Hepatocyte (in vitro differentiated cells): Measurements from ENCODE around the gene USP17L10.
"Not testable (repeated sequence)": the region's sequence is repeated elsewhere in the genome, so short reads cannot be mapped to it uniquely, and the experiment has no call there.

Experiments
- EZH2phosphoT487 ChIP-seq: fragments of 200-600 bp; sonication (generic); IDR thresholded peaks from one replicate; pipeline ENCODE4 v1.6.1; 2018; ENCODE audit warnings: antibody characterized with exemption, mild to moderate bottlenecking, low read depth, moderate library complexity; ENCODE audit not compliant: unreplicated experiment, severe bottlenecking
- TF ChIP-seq, protein P1 (sequence below): fragments of 200-600 bp; sonication (generic); IDR thresholded peaks from 2 replicates; pipeline ENCODE4 v1.5.1; 2016; ENCODE audit warnings: antibody characterized with exemption, mild to moderate bottlenecking; ENCODE audit not compliant: poor library complexity

GRCh38 chr4:9219852-9220251 lies 9.4 kb downstream of the USP17L10 start, which contains the start of gene USP17L12:
- TF ChIP-seq, protein P1, sequence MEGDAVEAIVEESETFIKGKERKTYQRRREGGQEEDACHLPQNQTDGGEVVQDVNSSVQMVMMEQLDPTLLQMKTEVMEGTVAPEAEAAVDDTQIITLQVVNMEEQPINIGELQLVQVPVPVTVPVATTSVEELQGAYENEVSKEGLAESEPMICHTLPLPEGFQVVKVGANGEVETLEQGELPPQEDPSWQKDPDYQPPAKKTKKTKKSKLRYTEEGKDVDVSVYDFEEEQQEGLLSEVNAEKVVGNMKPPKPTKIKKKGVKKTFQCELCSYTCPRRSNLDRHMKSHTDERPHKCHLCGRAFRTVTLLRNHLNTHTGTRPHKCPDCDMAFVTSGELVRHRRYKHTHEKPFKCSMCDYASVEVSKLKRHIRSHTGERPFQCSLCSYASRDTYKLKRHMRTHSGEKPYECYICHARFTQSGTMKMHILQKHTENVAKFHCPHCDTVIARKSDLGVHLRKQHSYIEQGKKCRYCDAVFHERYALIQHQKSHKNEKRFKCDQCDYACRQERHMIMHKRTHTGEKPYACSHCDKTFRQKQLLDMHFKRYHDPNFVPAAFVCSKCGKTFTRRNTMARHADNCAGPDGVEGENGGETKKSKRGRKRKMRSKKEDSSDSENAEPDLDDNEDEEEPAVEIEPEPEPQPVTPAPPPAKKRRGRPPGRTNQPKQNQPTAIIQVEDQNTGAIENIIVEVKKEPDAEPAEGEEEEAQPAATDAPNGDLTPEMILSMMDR, result not testable (repeated sequence)
- not testable (repeated sequence) for TF ChIP-seq EZH2phosphoT487
